ENCODE results near the gene FSIP1. TPM values are rescaled to one million over a fixed set of nuclear protein-coding genes. Genes with fewer than 3 reads are reported as not detected.

Gene FSIP1
- total RNA-seq, 1 experiment from 2014 or later: 3.2 TPM

GRCh38 chr15:39788800-39789565, 6.3 kb upstream of the FSIP1 start:
- Mint-ChIP-seq H3K9me3 (ENCODE audit: unreplicated experiment) (no peaks in the 10 kb centered on the region), H3K36me3 (ENCODE audit: insufficient read depth, unreplicated experiment) (no peaks in the 10 kb centered on the region), H3K4me1 (ENCODE audit: insufficient read depth, unreplicated experiment) (peaks cover 9% of the 10 kb centered on the region), H3K27ac (ENCODE audit: low read depth, unreplicated experiment) (no peak overlapping the region), H3K27me3 (ENCODE audit: insufficient read depth, unreplicated experiment) (no peaks in the 10 kb centered on the region), H3K4me3 (ENCODE audit: unreplicated experiment) (no peak overlapping the region)
- DNase-seq (ENCODE audit: unreplicated experiment): peak; percentile 5
- no peak for TF ChIP-seq CTCF (IDR thresholded peaks at IDR 0.05; ENCODE audit: unreplicated experiment)
- BruUV-seq (replicated peaks): no TSS peak
- CTCF ChIA-PET: interaction anchor here (0.6 to 2.7 kb wide), 7 partner anchors 10 to 210 kb away, joined by 3 to 14 read pairs (median 4); partner anchors contain the start of gene EIF2AK4
- POLR2A ChIA-PET: interaction anchor here (0.6 to 3.5 kb wide), 10 partner anchors 8 to 1105 kb away, joined by 3 to 22 read pairs (median 4); partner anchors contain the start of gene EIF2AK4
- intact Hi-C loops (cut with micrococcal nuclease): loop anchor here (10.0 kb wide), 2 partner anchors 406 to 486 kb away; no protein-coding TSS in a partner anchor

GRCh38 chr15:39788108-39788507, 5.5 kb upstream of the FSIP1 start:
- Mint-ChIP-seq H3K9me3 (ENCODE audit: unreplicated experiment) (no peaks in the 10 kb centered on the region), H3K4me1 (ENCODE audit: insufficient read depth, unreplicated experiment) (peaks cover 15% of the 10 kb centered on the region), H3K4me3 (ENCODE audit: unreplicated experiment) (no peak overlapping the region), H3K27ac (ENCODE audit: low read depth, unreplicated experiment) (no peak overlapping the region), H3K27me3 (ENCODE audit: insufficient read depth, unreplicated experiment) (no peaks in the 10 kb centered on the region), H3K36me3 (ENCODE audit: insufficient read depth, unreplicated experiment) (no peaks in the 10 kb centered on the region)
- BruUV-seq (replicated peaks): no TSS peak
- peak; percentile 8 for DNase-seq (ENCODE audit: unreplicated experiment)
- POLR2A ChIA-PET: interaction anchor here (0.7 to 3.5 kb wide), 8 partner anchors 9 to 241 kb away, joined by 3 to 22 read pairs (median 5); partner anchors contain the start of gene EIF2AK4
- no peak for TF ChIP-seq CTCF (IDR thresholded peaks at IDR 0.05; ENCODE audit: unreplicated experiment)
- CTCF ChIA-PET: interaction anchor here (0.6 to 2.7 kb wide), 15 partner anchors 11 to 248 kb away, joined by 3 to 14 read pairs (median 3); partner anchors contain the start of gene EIF2AK4
- intact Hi-C loops (cut with micrococcal nuclease): loop anchor here (10.0 kb wide), 2 partner anchors 407 to 487 kb away; no protein-coding TSS in a partner anchor

GRCh38 chr15:39787479-39787878, 4.8 kb upstream of the FSIP1 start:
- ChIA-PET CTCF (interaction anchor here (0.6 to 2.7 kb wide), 21 partner anchors 10 to 249 kb away, joined by 3 to 14 read pairs (median 3); partner anchors contain the start of gene EIF2AK4), POLR2A (interaction anchor here (0.7 to 3.5 kb wide), 7 partner anchors 10 to 242 kb away, joined by 3 to 22 read pairs (median 5); partner anchors contain the start of gene EIF2AK4)
- H3K4me3 Mint-ChIP-seq (ENCODE audit: unreplicated experiment): no peak overlapping the region
- no peak for TF ChIP-seq CTCF (IDR thresholded peaks at IDR 0.05; ENCODE audit: unreplicated experiment)
- peaks cover 15% of the 10 kb centered on the region for H3K4me1 Mint-ChIP-seq (ENCODE audit: insufficient read depth, unreplicated experiment)
- H3K36me3 Mint-ChIP-seq (ENCODE audit: insufficient read depth, unreplicated experiment): no peaks in the 10 kb centered on the region
- no TSS peak for BruUV-seq (replicated peaks)
- intact Hi-C loops (cut with micrococcal nuclease): loop anchor here (2.0 to 10.0 kb wide), 4 partner anchors 143 to 487 kb away; partner anchors contain the start of gene SRP14
- no peak overlapping the region for H3K27ac Mint-ChIP-seq (ENCODE audit: low read depth, unreplicated experiment)
- no peaks in the 10 kb centered on the region for H3K27me3 Mint-ChIP-seq (ENCODE audit: insufficient read depth, unreplicated experiment)
- DNase-seq (ENCODE audit: unreplicated experiment): no peak
- H3K9me3 Mint-ChIP-seq (ENCODE audit: unreplicated experiment): no peaks in the 10 kb centered on the region
